ENCODE results near the gene FGF12.

The FGF12 gene

DNA sequence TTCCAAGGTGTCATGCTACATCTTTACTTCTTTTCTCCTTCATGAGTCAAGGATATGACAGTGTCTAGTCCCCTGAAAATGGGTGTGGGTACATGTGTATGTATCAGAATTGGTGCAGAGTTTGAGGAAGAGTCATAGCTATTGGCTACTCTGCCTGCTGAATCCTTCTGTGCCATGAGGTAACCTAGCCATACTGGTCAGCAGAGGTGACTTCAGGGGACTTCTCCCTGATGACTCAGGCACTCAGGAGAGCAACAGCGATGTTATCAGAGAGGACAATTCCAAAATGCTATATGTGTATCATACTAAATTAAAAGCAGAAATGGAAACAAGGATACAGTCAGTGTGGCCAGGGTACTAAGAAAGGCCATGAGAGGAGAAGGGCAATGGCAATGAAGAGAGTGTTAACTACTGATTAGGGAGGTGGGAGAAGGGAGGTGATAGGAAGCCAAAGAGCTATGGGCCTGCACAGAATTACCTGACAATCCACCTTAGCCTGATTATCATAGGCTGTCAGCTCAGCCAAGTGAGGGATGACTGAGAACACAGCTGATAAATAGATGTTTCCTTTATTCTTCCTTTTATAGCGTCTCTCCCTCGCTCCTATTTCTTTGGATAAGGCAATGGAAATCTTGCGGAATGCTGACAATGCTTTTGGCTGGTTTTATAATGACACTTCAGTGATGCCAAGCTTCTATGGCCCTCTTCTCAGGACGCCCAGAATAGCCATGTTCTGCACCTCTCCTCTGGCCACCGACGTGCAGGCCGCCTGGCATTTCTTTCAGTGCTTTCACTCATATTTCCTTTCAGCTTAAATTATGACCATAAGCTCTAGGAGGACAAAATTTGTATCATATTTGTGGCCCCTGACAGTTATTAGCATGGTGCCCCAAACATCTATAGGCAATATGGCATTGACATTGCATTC is 90.6 kb downstream of the FGF12 start:
- Mint-ChIP-seq H3K36me3 (ENCODE audit: low read depth) (no peaks in the 10 kb centered on the region), H3K4me3 (no peak overlapping the region), H3K9me3 (no peaks in the 10 kb centered on the region), H3K27me3 (ENCODE audit: low read depth) (peaks cover 5% of the 10 kb centered on the region), H3K27ac (no peak overlapping the region), H3K4me1 (no peaks in the 10 kb centered on the region)
- TF ChIP-seq, protein P1, sequence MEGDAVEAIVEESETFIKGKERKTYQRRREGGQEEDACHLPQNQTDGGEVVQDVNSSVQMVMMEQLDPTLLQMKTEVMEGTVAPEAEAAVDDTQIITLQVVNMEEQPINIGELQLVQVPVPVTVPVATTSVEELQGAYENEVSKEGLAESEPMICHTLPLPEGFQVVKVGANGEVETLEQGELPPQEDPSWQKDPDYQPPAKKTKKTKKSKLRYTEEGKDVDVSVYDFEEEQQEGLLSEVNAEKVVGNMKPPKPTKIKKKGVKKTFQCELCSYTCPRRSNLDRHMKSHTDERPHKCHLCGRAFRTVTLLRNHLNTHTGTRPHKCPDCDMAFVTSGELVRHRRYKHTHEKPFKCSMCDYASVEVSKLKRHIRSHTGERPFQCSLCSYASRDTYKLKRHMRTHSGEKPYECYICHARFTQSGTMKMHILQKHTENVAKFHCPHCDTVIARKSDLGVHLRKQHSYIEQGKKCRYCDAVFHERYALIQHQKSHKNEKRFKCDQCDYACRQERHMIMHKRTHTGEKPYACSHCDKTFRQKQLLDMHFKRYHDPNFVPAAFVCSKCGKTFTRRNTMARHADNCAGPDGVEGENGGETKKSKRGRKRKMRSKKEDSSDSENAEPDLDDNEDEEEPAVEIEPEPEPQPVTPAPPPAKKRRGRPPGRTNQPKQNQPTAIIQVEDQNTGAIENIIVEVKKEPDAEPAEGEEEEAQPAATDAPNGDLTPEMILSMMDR (IDR thresholded peaks at IDR 0.05; ENCODE audit: unreplicated experiment in 3 of 3): no peak

DNA sequence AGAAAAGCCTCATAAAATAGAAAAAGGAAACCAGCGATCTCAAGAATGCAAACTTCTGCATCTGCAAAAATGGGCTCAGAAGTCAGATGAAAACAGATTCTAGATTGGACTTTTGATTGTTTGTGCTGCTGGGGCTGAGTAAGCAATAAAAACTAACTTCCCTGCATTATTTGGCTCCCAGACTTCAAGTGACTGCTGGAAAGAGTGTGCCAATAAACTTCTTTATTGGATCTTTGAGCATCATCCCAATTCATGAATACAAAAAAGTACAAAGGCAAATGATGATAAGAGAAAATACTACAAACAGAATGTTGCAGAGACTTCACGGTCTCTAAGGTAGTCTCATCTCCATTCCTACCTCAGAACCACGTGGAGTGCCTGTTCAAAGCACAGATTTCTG is 97.9 kb downstream of the FGF12 start:
- Mint-ChIP-seq H3K9me3 (no peaks in the 10 kb centered on the region), H3K4me1 (no peaks in the 10 kb centered on the region), H3K36me3 (ENCODE audit: low read depth) (no peaks in the 10 kb centered on the region), H3K27ac (no peak overlapping the region), H3K4me3 (no peak overlapping the region), H3K27me3 (ENCODE audit: low read depth) (peaks cover 9% of the 10 kb centered on the region)
- TF ChIP-seq, protein P1 (IDR thresholded peaks at IDR 0.05; ENCODE audit: unreplicated experiment in 3 of 3): no peak

DNA sequence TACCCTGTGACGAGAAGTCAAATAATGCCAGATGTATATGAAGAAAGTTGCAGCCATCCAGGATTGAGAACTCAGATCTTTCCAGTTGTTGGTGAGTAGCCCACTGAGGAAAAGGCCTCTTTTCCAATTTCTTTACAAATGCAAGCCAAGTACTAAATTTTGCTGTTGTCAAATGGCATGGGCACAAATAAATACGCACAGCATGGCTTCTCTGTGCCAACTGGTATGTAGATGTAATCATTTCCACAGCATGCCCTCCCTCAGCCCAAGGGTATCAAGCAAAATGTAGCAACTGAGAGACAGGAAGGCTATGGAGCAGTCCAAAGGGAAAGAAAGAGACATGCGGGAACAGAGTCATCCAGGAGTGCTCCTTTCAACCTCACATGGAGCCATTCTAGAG is 105.4 kb downstream of the FGF12 start:
- TF ChIP-seq, protein P1 (IDR thresholded peaks at IDR 0.05; ENCODE audit: unreplicated experiment in 3 of 3): no peak
- Mint-ChIP-seq H3K9me3 (no peaks in the 10 kb centered on the region), H3K4me1 (peaks cover 7% of the 10 kb centered on the region), H3K4me3 (no peak overlapping the region), H3K27me3 (ENCODE audit: low read depth) (peaks cover 8% of the 10 kb centered on the region), H3K27ac (no peak overlapping the region), H3K36me3 (ENCODE audit: low read depth) (no peaks in the 10 kb centered on the region)

DNA sequence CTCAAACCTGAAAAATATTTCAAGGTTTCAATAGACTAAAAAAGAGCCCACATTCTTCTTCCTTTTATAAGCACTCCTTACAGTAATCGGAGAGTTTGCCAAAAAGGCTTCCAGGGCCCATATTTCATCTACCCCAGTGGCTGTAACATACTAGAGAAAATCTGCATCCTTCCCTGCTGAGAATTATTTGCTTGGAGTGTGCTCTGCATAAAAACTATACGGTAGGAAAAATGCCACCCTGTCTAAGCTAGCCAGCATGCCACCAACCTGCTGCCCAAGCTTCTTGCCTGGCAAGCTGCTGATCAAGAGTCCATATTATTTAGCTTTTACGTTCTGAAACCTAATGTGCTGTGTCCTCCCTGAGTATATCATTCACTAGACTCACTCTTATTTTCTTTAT is 107.1 kb downstream of the FGF12 start:
- H3K36me3 Mint-ChIP-seq (ENCODE audit: low read depth): no peaks in the 10 kb centered on the region

DNA sequence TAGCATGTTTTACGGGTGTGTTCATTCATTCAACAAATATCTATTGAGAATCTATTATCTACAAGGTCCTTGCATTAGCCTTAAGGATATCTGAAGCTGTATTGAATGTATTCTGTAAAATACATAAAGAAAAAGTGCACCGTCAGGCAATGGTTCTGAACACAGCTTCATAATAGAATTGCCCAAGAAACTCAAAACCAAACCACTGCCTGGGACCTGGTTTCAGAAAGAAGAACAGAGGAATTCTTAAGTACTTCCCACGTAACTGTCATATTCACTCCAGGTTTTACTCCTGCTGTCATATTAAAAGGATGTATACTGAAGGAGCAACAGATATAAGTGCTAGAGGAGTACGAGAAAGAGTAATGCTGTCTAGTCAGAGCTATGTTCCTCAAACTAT is 115.9 kb downstream of the FGF12 start:
- no peak overlapping the region for H3K4me3 Mint-ChIP-seq
- no peak overlapping the region for H3K27ac Mint-ChIP-seq
- H3K27me3 Mint-ChIP-seq (ENCODE audit: low read depth): peaks cover 4% of the 10 kb centered on the region

More for the DNA sequence above, 107.1 kb downstream of the FGF12 start:
- no peak overlapping the region for H3K4me3 Mint-ChIP-seq
- H3K27me3 Mint-ChIP-seq (ENCODE audit: low read depth): peaks cover 11% of the 10 kb centered on the region
- peak overlapping the region in 1 of 3 experiments; percentile 81 for H3K27ac Mint-ChIP-seq
- TF ChIP-seq, protein P1 (IDR thresholded peaks at IDR 0.05; ENCODE audit: unreplicated experiment in 3 of 3): no peak
- peaks cover 7% of the 10 kb centered on the region for H3K4me1 Mint-ChIP-seq
- no peaks in the 10 kb centered on the region for H3K9me3 Mint-ChIP-seq

More for the DNA sequence above, 115.9 kb downstream of the FGF12 start:
- H3K9me3 Mint-ChIP-seq: no peaks in the 10 kb centered on the region
- H3K4me1 Mint-ChIP-seq: no peaks in the 10 kb centered on the region
- TF ChIP-seq, protein P1 (IDR thresholded peaks at IDR 0.05; ENCODE audit: unreplicated experiment in 3 of 3): no peak
- H3K36me3 Mint-ChIP-seq (ENCODE audit: low read depth): no peaks in the 10 kb centered on the region
